HepG2 (cell line): ENCODE results near the gene CPE. TPM values are rescaled to one million over a fixed set of nuclear protein-coding genes. Genes with fewer than 3 reads are reported as not detected.

ENCODE experiments used
- ARNTL ChIP-seq: sonication (generic); formaldehyde crosslinking; IDR thresholded peaks from 2 replicates; pipeline ENCODE4 v1.4.0; 2020; ENCODE audit warnings: mild to moderate bottlenecking, missing genetic modification reagents
- FOXK2 ChIP-seq: fragments of 450-650 bp; IDR thresholded peaks from 2 replicates; pipeline ENCODE4 v1.6.1; 2016
- GZF1 ChIP-seq: sonication (generic); formaldehyde crosslinking; IDR thresholded peaks from 2 replicates; pipeline ENCODE4 v1.5.1; 2020; ENCODE audit warnings: mild to moderate bottlenecking, missing genetic modification reagents
- KDM4B ChIP-seq: sonication (generic); formaldehyde crosslinking; IDR thresholded peaks from 2 replicates; pipeline ENCODE4 v1.4.0; 2020; ENCODE audit warnings: missing genetic modification reagents
- MBNL3 ChIP-seq: fragments of 250-450 bp; sonication (Bioruptor Pico); conservative IDR thresholded peaks from 2 replicates; pipeline ENCODE4 v1.8.0; 2022; ENCODE audit warnings: mild to moderate bottlenecking, inconsistent platforms
- MED13 ChIP-seq: sonication (generic); formaldehyde crosslinking; IDR thresholded peaks from 2 replicates; pipeline ENCODE4 v1.5.0; 2020; ENCODE audit warnings: missing genetic modification reagents
- MLLT10 ChIP-seq: sonication (generic); formaldehyde crosslinking; IDR thresholded peaks from 2 replicates; pipeline ENCODE4 v1.4.0; 2020; ENCODE audit warnings: missing genetic modification reagents
- NFATC3 ChIP-seq: sonication (generic); formaldehyde crosslinking; IDR thresholded peaks from 2 replicates; pipeline ENCODE4 v1.5.1; 2020; ENCODE audit warnings: mild to moderate bottlenecking, missing genetic modification reagents
- PITX1 ChIP-seq: sonication (generic); formaldehyde crosslinking; IDR thresholded peaks from 2 replicates; pipeline ENCODE4 v1.5.1; 2020; ENCODE audit warnings: mild to moderate bottlenecking, missing genetic modification reagents
- POGZ ChIP-seq: sonication (generic); formaldehyde crosslinking; IDR thresholded peaks from 2 replicates; pipeline ENCODE4 v1.4.0; 2020; ENCODE audit warnings: mild to moderate bottlenecking, missing genetic modification reagents
- RBAK ChIP-seq: sonication (generic); formaldehyde crosslinking; IDR thresholded peaks from 2 replicates; pipeline ENCODE4 v1.5.1; 2020; ENCODE audit warnings: mild to moderate bottlenecking, missing genetic modification reagents
- SALL1 ChIP-seq: sonication (generic); formaldehyde crosslinking; IDR thresholded peaks from 2 replicates; pipeline ENCODE4 v1.8.0; 2022; ENCODE audit warnings: mild to moderate bottlenecking, missing genetic modification reagents
- SMARCE1 ChIP-seq: fragments of 450-650 bp; IDR thresholded peaks from 2 replicates; pipeline ENCODE4 v1.6.1; 2017; ENCODE audit warnings: borderline replicate concordance
- SSRP1 ChIP-seq: IDR thresholded peaks from 2 replicates; pipeline ENCODE4 v1.6.1; 2016; ENCODE audit warnings: control low read depth
- YEATS4 ChIP-seq: sonication (generic); formaldehyde crosslinking; IDR thresholded peaks from 2 replicates; pipeline ENCODE4 v1.4.0; 2020; ENCODE audit warnings: missing genetic modification reagents, borderline replicate concordance
- ZC3H4 ChIP-seq: sonication (generic); formaldehyde crosslinking; IDR thresholded peaks from 2 replicates; pipeline ENCODE4 v1.4.0; 2020; ENCODE audit warnings: missing genetic modification reagents, borderline replicate concordance
- ZEB1 ChIP-seq: IDR thresholded peaks from 2 replicates; pipeline ENCODE4 v1.6.1; 2012; ENCODE audit warnings: mild to moderate bottlenecking, low read depth, inconsistent platforms; ENCODE audit not compliant: insufficient replicate concordance
- ZFX ChIP-seq: sonication (generic); formaldehyde crosslinking; IDR thresholded peaks from 2 replicates; pipeline ENCODE4 v1.4.0; 2020; ENCODE audit warnings: mild to moderate bottlenecking, low read depth, missing genetic modification reagents, moderate library complexity
- ZFYVE20 ChIP-seq: sonication (generic); formaldehyde crosslinking; IDR thresholded peaks from 2 replicates; pipeline ENCODE4 v1.8.0; 2023; ENCODE audit warnings: low read depth, mild to moderate bottlenecking, moderate library complexity, missing genetic modification reagents, borderline replicate concordance
- ZKSCAN8 ChIP-seq: IDR thresholded peaks from 2 replicates; pipeline ENCODE4 v1.6.1; 2016; ENCODE audit warnings: borderline replicate concordance, missing genetic modification reagents, missing compliant biosample characterization
- ZNF12 ChIP-seq: sonication (generic); formaldehyde crosslinking; IDR thresholded peaks from 2 replicates; pipeline ENCODE4 v1.5.0; 2020; ENCODE audit warnings: missing genetic modification reagents
- ZNF292 ChIP-seq: sonication (generic); formaldehyde crosslinking; IDR thresholded peaks from 2 replicates; pipeline ENCODE4 v1.8.1; 2022; ENCODE audit warnings: mild to moderate bottlenecking, low read depth, missing genetic modification reagents, borderline replicate concordance
- ZNF816 ChIP-seq: sonication (generic); formaldehyde crosslinking; IDR thresholded peaks from 2 replicates; pipeline ENCODE4 v1.8.0; 2022; ENCODE audit warnings: missing genetic modification reagents, mild to moderate bottlenecking, borderline replicate concordance
- polyA plus RNA-seq, 8 experiments: library from polyadenylated mRNA; depleted of rRNA in 3 of 8; stranded (reverse) in 7 of 8; unstranded in 1 of 8; fragments of >200 nt; fragmentation: Illumina TruSeq in 4 of 8; extraction: Trizol in 4 of 8; gene quantifications; 2 replicates each; pipeline versions ENCODE4 v1.2.1 to v1.2.3, GENCODE V29; 2011 to 2016; ENCODE audit warnings: low read depth in 4 of 8, missing spikeins in 1 of 8, mixed read lengths in 1 of 8; ENCODE audit not compliant: insufficient read depth in 1 of 8
- total RNA-seq, 5 experiments: library from RNA; depleted of rRNA; stranded (reverse); fragments of >200 nt; fragmentation: Illumina TruSeq; extraction: Trizol; gene quantifications; 2 replicates each; pipeline ENCODE4 v1.2.3, GENCODE V29; 2016; ENCODE audit warnings: low read depth in 1 of 5
- TF ChIP-seq, protein P1 (sequence below): sonication (generic); formaldehyde crosslinking; IDR thresholded peaks from 2 replicates; pipeline ENCODE4 v1.5.0; 2020; ENCODE audit warnings: mild to moderate bottlenecking, missing genetic modification reagents
- TF ChIP-seq, protein P2 (sequence below): sonication (generic); formaldehyde crosslinking; IDR thresholded peaks from 2 replicates; pipeline ENCODE4 v1.4.0; 2020; ENCODE audit warnings: low read depth, missing genetic modification reagents
- TF ChIP-seq, protein P3 (sequence below): sonication (generic); formaldehyde crosslinking; IDR thresholded peaks from 2 replicates; pipeline ENCODE4 v1.4.0; 2020; ENCODE audit warnings: missing genetic modification reagents

The CPE gene
- total and polyA plus RNA-seq, 2 of the 13 experiments (the other 11 are each of a cell fraction or from before 2014, with no cell fraction given), result 268 to 852 TPM

DNA sequence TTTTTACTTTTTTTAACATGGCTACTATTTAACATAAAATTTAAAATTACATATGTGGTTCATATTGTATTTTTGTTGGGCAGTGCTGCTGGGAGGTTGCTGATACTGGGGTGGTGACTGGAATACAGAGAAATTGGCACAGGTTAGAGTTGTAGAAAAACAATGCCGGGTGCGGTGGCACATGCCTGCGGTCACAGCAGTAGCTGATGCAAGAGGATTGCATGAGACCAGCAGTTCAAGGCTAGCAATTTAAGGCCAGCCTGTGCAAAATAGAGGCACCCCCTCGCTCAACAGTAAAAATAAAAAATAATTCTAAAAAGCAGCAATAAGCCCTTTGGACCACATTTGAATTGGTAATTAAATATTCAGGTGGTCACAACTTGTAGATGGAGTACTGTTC lies 11.8 kb upstream of the CPE start (continued):
- TF ChIP-seq ZEB1 (no peak), MBNL3 (CRISPR knock-in tag) (no peak), ZC3H4 (no peak), MED13 (CRISPR knock-in tag) (no peak), ZNF816 (CRISPR knock-in tag) (no peak), ZNF292 (CRISPR knock-in tag) (0 out of 2 replicates have a peak, but pooled peaks have one; percentile 59), SMARCE1 (no peak), ZFX (CRISPR knock-in tag) (no peak), RBAK (CRISPR knock-in tag) (no peak), KDM4B (CRISPR knock-in tag) (peak; percentile 74; the same call in 1 of the 2 replicates), SSRP1 (CRISPR knock-in tag) (no peak), ZFYVE20 (no peak), GZF1 (CRISPR knock-in tag) (0 out of 2 replicates have a peak, but pooled peaks have one; percentile 26), PITX1 (CRISPR knock-in tag) (peak; percentile 52; the same call in 1 of the 2 replicates), SALL1 (CRISPR knock-in tag) (peak; percentile 96), YEATS4 (CRISPR knock-in tag) (peak; percentile 77; the same call in 1 of the 2 replicates), MLLT10 (CRISPR knock-in tag) (no peak), NFATC3 (CRISPR knock-in tag) (no peak), ZNF12 (CRISPR knock-in tag) (0 out of 2 replicates have a peak, but pooled peaks have one; percentile 59), ARNTL (CRISPR knock-in tag) (peak; percentile 61; the same call in 1 of the 2 replicates), POGZ (peak; percentile 65), FOXK2 (no peak), ZKSCAN8 (0 out of 2 replicates have a peak, but pooled peaks have one; percentile 21)
- TF ChIP-seq, protein P1, sequence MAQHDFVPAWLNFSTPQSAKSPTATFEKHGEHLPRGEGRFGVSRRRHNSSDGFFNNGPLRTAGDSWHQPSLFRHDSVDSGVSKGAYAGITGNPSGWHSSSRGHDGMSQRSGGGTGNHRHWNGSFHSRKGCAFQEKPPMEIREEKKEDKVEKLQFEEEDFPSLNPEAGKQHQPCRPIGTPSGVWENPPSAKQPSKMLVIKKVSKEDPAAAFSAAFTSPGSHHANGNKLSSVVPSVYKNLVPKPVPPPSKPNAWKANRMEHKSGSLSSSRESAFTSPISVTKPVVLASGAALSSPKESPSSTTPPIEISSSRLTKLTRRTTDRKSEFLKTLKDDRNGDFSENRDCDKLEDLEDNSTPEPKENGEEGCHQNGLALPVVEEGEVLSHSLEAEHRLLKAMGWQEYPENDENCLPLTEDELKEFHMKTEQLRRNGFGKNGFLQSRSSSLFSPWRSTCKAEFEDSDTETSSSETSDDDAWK (CRISPR knock-in tag), result no peak
- TF ChIP-seq, protein P2, sequence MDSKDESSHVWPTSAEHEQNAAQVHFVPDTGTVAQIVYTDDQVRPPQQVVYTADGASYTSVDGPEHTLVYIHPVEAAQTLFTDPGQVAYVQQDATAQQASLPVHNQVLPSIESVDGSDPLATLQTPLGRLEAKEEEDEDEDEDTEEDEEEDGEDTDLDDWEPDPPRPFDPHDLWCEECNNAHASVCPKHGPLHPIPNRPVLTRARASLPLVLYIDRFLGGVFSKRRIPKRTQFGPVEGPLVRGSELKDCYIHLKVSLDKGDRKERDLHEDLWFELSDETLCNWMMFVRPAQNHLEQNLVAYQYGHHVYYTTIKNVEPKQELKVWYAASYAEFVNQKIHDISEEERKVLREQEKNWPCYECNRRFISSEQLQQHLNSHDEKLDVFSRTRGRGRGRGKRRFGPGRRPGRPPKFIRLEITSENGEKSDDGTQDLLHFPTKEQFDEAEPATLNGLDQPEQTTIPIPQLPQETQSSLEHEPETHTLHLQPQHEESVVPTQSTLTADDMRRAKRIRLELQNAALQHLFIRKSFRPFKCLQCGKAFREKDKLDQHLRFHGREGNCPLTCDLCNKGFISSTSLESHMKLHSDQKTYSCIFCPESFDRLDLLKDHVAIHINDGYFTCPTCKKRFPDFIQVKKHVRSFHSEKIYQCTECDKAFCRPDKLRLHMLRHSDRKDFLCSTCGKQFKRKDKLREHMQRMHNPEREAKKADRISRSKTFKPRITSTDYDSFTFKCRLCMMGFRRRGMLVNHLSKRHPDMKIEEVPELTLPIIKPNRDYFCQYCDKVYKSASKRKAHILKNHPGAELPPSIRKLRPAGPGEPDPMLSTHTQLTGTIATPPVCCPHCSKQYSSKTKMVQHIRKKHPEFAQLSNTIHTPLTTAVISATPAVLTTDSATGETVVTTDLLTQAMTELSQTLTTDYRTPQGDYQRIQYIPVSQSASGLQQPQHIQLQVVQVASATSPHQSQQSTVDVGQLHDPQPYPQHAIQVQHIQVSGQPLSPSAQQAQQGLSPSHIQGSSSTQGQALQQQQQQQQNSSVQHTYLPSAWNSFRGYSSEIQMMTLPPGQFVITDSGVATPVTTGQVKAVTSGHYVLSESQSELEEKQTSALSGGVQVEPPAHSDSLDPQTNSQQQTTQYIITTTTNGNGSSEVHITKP (CRISPR knock-in tag), result 0 out of 2 replicates have a peak, but pooled peaks have one; percentile 36
- TF ChIP-seq, protein P3, sequence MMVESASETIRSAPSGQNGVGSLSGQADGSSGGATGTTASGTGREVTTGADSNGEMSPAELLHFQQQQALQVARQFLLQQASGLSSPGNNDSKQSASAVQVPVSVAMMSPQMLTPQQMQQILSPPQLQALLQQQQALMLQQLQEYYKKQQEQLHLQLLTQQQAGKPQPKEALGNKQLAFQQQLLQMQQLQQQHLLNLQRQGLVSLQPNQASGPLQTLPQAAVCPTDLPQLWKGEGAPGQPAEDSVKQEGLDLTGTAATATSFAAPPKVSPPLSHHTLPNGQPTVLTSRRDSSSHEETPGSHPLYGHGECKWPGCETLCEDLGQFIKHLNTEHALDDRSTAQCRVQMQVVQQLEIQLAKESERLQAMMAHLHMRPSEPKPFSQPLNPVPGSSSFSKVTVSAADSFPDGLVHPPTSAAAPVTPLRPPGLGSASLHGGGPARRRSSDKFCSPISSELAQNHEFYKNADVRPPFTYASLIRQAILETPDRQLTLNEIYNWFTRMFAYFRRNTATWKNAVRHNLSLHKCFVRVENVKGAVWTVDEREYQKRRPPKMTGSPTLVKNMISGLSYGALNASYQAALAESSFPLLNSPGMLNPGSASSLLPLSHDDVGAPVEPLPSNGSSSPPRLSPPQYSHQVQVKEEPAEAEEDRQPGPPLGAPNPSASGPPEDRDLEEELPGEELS, result peak; percentile 62
